Endometrial microvascular endothelial cells (primary cell): ENCODE measurements around the gene PLPP6. TPM values are rescaled to one million over a fixed set of nuclear protein-coding genes. Genes with fewer than 3 reads are reported as not detected.
"Not testable (repeated sequence)": the region's sequence is repeated elsewhere in the genome, so short reads cannot be mapped to it uniquely, and the experiment has no call there.

Experiments
- in situ Hi-C: cut with HindIII; loops from 2 replicates; pipeline ENCODE4 v1.10.0; 2017; ENCODE audit warnings: low sequenced_read_pairs, low pct_unique_long_range_greater_than_20kb; ENCODE audit errors: inconsistent ontology term
- total RNA-seq: library from RNA; depleted of rRNA; stranded (reverse); fragments of >200 nt; gene quantifications from one replicate; pipeline ENCODE4 v1.2.3, GENCODE V29; 2015; ENCODE audit errors: inconsistent ontology term

PLPP6 gene
- total RNA-seq = 6.5 TPM

DNA sequence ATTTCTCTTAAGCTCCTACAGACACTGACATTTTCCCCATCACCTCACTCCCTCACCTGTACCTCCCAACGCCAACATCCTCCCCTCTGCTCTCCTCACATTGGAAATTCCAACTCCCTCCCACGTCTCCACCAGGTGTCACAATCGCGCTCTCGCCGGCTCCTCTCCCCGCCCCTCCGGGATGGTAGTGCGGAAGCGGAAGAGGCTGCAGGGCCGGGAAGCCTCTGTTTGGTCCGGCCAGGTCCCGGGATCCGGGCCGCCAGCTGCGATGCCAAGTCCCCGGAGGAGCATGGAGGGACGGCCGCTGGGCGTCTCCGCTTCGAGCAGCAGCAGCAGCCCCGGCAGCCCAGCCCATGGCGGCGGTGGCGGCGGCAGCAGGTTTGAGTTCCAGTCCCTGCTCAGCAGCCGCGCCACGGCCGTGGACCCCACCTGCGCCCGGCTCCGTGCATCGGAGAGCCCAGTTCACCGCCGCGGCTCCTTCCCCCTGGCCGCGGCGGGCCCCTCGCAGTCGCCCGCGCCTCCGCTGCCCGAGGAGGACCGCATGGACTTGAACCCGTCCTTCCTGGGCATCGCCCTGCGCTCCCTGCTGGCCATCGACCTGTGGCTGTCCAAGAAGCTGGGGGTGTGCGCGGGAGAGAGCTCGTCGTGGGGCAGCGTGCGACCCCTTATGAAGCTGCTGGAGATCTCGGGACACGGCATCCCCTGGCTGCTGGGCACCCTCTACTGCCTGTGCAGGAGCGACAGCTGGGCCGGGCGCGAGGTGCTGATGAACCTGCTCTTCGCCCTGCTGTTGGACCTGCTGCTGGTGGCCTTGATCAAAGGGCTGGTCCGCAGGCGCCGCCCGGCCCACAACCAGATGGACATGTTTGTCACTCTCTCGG lies at the start of gene PLPP6:
TSS of gene PLPP6 (plus strand) at position 187 of the 881 bp plus-strand sequence. CDS start at position 269, 82 bp downstream.
- in situ Hi-C loops = no loop called here

DNA sequence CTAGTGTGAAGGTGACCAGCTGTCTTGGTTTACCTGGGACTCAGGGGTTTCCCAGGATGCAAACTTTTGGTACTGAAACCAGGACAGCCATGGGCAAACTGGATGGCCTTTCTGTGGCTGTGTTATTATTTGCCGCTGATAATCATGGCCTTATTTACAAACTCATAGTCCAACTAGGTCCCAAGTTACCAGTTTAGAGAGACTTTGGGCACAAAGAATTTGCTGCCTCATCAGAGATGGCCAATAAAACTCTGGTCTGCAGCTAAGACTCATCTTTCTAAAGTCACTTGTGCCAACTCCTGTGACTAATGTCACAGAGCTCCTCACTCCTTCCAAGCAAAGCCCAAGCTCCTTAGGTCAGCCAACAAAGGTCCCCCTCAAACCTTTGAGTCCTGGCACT lies 47.5 kb upstream of the PLPP6 start:
- in situ Hi-C loops = no loop called here

- in situ Hi-C loops = no loop called here
Observed at GRCh38 chr9:4615251-4615650, 46.8 kb upstream of the PLPP6 start.

DNA sequence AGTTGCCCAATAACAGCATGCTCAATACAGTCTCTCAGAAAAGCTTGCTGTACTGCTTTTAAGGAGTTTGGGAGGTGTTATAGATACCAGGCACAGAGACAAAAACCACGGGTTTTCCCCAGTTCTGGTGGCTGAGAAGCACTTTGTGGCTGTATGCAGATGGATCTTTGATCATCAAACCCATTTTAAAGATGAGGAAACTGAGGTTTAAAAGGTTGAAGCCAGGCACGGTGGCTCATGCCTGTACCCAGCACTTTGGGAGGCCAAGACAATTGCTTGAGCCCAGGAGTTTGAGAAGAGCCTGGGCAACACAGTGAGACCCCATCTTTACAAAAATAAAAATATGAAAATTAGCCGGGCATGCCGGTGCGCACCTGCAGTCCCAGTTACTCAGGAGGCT lies 46.3 kb upstream of the PLPP6 start:
- in situ Hi-C loops = no loop called here

DNA sequence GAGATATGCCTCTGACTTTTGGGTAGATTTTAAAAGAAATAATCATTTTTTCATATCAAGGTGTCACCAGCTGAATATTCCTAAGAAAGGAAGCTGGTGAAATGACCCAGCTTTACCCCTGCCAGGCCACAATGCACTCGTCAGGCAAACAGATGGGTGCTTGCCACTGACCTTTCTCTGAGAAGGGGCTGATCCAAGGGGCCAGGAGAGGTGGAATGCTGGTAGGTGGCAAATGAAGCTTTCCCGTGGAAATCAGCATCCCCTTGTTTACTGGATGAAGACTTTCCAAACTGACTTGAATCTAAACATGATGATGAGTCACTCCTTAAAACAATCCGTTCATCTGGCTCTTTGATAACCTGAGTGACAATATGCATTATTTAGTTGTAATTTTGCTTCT lies 44.3 kb upstream of the PLPP6 start:
- in situ Hi-C loops = no loop called here

- in situ Hi-C loops = no loop called here
Observed at GRCh38 chr9:4618700-4619099, 43.4 kb upstream of the PLPP6 start.

GRCh38 chr9:4620057-4620765 lies 41.9 kb upstream of the PLPP6 start:
- in situ Hi-C loops = no loop called here

DNA sequence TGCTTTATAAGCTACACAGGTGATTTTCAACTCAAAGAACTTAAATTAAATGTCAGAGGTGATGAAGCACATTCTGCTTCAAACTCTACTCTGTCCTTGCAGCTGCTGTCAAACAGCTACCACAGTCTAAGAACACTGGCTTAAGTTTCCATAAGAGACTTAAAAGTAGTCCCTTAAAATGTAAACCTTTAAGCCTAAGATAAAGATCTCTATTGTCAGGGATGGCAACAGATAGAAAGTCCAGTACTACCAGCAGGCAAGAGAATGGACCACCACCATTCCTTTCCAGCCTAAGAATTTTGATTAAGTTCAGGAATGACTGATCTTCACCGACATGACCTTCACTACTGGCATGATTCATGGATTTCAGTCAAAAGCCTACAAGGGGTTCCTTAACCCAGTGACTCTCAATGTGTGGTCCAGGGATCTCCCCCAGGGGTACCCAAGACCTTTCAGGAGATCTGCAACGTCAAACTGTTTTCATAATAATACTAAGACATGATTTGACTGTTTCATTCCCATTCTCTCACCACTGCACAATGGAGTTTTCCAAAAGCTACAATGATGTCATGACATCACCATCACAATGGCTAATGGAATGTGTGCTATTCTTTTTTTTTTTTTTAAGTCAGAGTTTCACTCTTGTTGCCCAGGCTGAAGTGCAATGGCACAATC lies 41.1 kb upstream of the PLPP6 start:
- in situ Hi-C loops = no loop called here

DNA sequence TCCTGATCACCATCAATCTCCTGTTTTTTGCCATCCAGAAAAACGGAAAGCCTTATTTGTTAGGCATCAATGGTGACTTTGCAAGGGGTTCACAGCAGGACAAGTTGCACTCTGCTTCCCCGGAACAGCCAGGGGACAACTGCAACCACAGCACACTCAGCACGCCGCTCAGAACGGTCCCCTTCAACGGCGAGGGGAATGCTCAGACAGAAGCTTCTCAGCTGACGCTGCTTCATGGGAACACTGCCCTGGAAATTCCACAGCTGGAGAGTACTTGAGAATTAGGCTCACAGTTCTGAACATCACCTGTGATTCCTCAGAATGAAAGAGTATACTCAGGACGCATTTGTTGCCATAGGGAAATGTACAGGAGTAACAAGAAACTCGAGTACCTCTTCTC lies 40.1 kb upstream of the PLPP6 start:
- in situ Hi-C loops = no loop called here

DNA sequence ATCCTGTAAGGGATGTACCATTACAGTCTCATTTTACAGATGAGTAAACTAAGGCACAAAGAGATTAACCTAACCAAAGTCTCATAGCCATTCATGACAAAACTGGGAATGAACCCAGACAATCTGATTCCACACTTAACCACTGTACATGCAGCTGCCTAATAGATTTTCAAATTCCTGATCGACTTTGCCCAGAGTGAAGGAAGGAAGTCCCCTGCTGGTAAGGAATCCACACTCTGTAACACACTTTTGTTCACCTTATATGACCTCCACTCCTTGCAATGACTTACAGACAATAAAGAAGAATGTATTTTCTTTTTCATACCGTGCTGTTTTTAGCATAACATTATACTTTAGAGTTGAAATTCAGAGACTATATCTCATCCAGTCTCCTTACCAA lies 31.3 kb upstream of the PLPP6 start:
- in situ Hi-C loops = no loop called here

GRCh38 chr9:4638968-4639367 lies 23.1 kb upstream of the PLPP6 start:
- in situ Hi-C loops = no loop called here

GRCh38 chr9:4639420-4639819 lies 22.7 kb upstream of the PLPP6 start:
- in situ Hi-C loops = no loop called here

DNA sequence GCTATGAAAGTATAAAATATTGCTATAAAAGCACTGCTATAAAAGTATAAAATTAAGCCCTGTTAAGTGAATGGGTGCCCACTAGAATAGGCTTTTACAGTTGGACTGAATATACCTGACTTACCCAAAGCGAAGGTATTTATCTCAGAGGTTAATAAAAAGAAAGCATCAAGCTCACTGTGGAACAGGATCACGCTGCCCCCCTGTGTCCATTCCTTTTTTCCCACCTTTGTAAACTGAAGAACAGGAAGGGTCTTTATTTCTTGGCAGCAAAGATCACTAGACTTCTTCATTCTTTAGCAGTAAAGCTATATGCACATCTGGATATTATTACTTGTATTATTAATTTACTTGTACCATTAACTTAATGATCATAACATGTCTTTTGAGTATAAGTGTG lies 22.1 kb upstream of the PLPP6 start:
- in situ Hi-C loops = no loop called here

GRCh38 chr9:4642351-4642750 lies 19.7 kb upstream of the PLPP6 start:
- in situ Hi-C loops = no loop called here

DNA sequence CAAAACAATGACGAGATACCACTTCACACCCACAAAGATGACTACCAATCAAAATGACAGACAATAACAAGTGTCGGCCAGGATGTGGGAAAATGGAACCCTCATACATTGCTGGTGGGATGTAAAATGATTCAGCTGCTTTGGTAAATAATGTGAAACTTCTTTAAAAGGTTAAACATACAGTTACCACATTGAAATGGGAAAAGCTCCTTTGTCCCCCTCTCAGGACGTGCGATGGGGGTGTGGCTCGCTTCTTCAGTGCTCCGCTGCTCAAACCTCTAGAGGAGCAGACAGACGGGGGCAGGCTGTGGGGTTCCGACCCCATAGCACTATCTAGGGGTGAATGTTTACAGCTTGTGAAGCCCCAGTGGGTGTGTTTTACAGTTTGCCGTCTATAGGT lies 8.0 kb upstream of the PLPP6 start:
- in situ Hi-C loops = no loop called here

GRCh38 chr9:4654538-4654937 lies 7.6 kb upstream of the PLPP6 start:
- in situ Hi-C loops = no loop called here

DNA sequence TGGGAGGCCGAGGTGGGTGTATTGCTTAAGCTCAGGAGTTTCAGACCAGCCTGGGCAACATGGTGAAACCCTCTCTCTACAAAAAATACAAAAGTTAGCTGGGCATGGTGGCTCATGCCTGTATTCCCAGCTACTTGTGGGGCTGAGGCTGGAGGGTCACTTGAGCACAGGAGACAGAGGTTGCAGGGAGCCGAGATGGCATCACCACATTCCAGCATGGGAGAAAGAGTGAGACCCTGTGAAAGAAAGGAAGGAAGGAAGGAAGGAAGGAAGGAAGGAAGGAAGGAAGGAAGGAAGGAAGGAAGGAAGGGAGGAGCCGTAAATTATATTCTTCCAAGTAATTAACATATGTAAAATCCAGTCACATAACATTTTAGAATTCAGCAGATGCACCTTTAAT lies 5.9 kb upstream of the PLPP6 start:
- in situ Hi-C loops = not testable (repeated sequence)

DNA sequence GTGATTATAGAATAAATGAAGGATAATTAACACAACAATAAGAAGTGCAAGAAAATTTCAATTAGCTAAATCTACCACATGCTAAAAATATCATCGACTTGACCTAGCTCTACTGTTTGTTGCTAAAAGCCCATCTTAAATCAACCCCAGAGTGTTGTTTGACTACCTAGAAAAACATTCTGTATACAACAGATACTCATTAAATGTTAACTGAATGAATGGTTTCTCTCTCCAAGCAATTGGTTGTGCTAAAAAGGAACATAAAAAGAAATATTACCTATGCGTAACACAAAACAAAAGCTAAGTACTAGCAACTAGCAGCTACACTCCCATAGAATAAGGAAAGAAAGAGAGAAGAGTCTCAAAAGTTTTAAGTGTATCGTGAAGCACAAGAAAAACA lies 5.5 kb upstream of the PLPP6 start:
- in situ Hi-C loops = no loop called here

DNA sequence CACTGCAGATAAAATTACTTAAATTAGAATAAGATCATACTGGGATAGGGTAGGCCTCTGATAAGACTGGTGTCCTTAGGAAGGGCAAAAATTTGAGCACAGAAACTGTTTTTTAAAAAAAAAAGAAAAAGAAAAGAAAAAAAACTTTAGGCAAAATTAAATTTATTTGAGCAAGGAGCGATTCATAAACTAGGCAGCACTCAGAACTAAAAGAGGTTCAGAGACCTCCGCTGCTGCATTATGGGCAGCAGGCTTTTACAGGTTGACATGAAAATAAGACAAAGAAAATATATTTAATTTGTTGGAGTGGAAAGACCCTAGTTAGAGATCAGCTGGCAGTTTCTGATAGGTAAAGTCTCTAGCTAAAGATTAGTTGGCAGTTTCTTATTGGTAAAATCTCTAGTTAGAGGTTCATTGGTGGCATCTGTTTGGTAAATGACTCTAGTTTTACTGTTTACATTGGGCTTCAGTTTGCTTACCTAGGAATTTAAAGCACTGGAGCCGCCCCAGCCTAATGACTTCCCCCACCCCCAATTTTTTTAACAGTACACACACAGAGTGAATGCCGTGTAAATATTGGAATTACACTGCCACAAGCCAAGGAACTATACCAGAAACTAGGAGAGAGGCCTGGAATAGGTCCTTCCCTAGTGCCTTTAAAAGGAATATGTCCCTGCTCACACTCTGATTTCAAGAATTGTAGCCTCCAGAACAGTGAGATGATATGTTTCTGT lies 4.5 kb upstream of the PLPP6 start:
- in situ Hi-C loops = no loop called here
